Mesenteric fat pad (tissue), 1 donor: ENCODE data around the gene GABRA1. TPM values are rescaled to one million over a fixed set of nuclear protein-coding genes. Genes with fewer than 3 reads are reported as not detected.

Experiments used
- total RNA-seq: library from RNA; stranded (reverse); fragmentation: NEBNext Ultra II Directional; extraction: Animal tissue kit (Norgen Biotek cat#: 25700); gene quantifications from one replicate; pipeline ENCODE4 v1.2.1, GENCODE V29; 2021
- donor health status: DM: yes; HTN: yes; CAD: no.

The GABRA1 gene
- total RNA-seq, 1 donor from 2014 or later: not detected

Other genes with a start within 250 kb of the GABRA1 start
- not detected for gene GABRA6, start 162.4 kb upstream of the GABRA1 start, total RNA-seq
- gene GABRG2, start 219.7 kb downstream of the GABRA1 start, total RNA-seq: not detected